ENCODE results near the gene OSBPL7.
A peak's percentile ranks its signal among the peaks of the same experiment; 100 is the strongest.

DNA sequence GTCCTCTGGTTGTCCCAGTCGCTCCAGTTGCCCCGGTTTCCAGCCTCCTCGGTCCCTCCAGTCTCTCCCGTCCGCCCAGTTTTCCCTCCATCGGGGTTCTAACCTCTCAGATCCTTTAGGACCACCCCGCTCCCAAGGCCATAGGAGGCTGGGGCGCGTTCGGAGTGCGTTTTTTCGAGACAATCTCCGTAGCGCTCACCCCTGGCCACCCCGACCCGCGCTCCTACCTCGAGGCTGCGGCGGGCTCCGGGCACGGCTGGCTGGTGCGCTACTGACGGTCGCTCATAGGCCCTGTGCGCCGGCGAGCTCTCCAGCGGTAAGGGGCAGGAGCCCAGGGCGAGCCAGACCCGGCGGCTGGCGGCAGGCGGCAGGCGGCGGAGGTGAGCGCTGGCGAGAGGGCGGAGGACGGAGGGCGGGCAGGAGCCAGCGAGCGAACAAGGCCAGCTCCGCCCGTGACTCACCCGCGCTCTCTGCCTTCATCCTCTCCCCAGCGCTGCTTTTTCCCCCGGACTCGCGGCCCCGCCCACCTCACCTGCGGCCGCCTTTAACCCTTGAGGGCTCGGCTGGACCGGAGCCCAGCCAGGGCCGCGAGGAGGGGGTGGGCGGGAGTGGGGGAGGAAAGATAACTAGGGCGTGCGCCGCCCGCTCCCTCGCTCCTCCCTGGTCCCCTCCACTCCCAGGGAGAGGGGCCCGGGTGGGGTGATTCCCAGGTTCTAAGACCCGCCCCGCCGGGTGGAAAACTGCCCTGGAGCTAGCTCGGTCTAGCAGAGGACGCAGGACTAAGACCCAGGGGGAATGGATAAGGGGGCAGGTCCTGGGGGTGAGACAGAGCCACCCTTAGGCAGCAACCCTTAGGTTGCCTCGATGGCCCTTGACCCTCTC lies 29.3 kb upstream of the OSBPL7 start, which contains the start of gene SP6:
- TF ChIP-seq POLR2A (IDR thresholded peaks at IDR 0.05; ENCODE audit: borderline replicate concordance, extremely low read depth, insufficient read depth, insufficient read length), result peak; percentile 97
- TF ChIP-seq, protein P1, sequence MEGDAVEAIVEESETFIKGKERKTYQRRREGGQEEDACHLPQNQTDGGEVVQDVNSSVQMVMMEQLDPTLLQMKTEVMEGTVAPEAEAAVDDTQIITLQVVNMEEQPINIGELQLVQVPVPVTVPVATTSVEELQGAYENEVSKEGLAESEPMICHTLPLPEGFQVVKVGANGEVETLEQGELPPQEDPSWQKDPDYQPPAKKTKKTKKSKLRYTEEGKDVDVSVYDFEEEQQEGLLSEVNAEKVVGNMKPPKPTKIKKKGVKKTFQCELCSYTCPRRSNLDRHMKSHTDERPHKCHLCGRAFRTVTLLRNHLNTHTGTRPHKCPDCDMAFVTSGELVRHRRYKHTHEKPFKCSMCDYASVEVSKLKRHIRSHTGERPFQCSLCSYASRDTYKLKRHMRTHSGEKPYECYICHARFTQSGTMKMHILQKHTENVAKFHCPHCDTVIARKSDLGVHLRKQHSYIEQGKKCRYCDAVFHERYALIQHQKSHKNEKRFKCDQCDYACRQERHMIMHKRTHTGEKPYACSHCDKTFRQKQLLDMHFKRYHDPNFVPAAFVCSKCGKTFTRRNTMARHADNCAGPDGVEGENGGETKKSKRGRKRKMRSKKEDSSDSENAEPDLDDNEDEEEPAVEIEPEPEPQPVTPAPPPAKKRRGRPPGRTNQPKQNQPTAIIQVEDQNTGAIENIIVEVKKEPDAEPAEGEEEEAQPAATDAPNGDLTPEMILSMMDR (IDR thresholded peaks at IDR 0.05 in 2 of 3, conservative IDR thresholded peaks at IDR 0.05 in 1 of 3; ENCODE audit: borderline replicate concordance in 1 of 3, insufficient read depth in 1 of 3, low read depth in 2 of 3, low read length in 2 of 3), result peak in 1 of 3 experiments; percentile 39; a peak in 3 of 6 replicates
- no peak for TF ChIP-seq EZH2 (IDR thresholded peaks at IDR 0.05)
- peak; percentile 82 for TF ChIP-seq TCF7L2 (IDR thresholded peaks at IDR 0.05; ENCODE audit: borderline replicate concordance, extremely low read depth, insufficient read depth, insufficient read length)
- peak; percentile 98 for TF ChIP-seq POLR2AphosphoS5 (IDR thresholded peaks at IDR 0.05; ENCODE audit: low read depth, low read length)
- TF ChIP-seq CEBPB (IDR thresholded peaks at IDR 0.05; ENCODE audit: low read depth), result no peak
- TF ChIP-seq, protein P2, sequence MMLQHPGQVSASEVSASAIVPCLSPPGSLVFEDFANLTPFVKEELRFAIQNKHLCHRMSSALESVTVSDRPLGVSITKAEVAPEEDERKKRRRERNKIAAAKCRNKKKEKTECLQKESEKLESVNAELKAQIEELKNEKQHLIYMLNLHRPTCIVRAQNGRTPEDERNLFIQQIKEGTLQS (IDR thresholded peaks at IDR 0.05), result no peak
- no peak for TF ChIP-seq EZH2phosphoT487 (IDR thresholded peaks at IDR 0.05; ENCODE audit: borderline replicate concordance)
- no peak for TF ChIP-seq JUND (IDR thresholded peaks at IDR 0.05)
- no peak for TF ChIP-seq SIN3A (IDR thresholded peaks at IDR 0.05; ENCODE audit: low read depth)
- no peak for TF ChIP-seq RAD21 (IDR thresholded peaks at IDR 0.05; ENCODE audit: low read depth)
- no peak for TF ChIP-seq ZNF274 (IDR thresholded peaks at IDR 0.05; ENCODE audit: low read depth, low read length)

Data from HCT116 (cell line).